ENCODE results near the gene PTOV1.

PTOV1 gene

GRCh38 chr19:49880162-49880869 lies 29.4 kb downstream of the PTOV1 start:
- Histone ChIP-seq H3K27ac (no peak overlapping the region), H3K4me3 (no peak overlapping the region)

- no peak overlapping the region for H3K4me3 ChIP-seq
- no peak overlapping the region for H3K27ac ChIP-seq
These were observed 30.2 kb downstream of the PTOV1 start for GRCh38 chr19:49881186-49881585.

GRCh38 chr19:49881672-49882394 lies 30.9 kb downstream of the PTOV1 start:
- Histone ChIP-seq H3K4me3 (no peak overlapping the region), H3K27ac (no peak overlapping the region)

GRCh38 chr19:49882643-49883042 lies 31.7 kb downstream of the PTOV1 start:
- Histone ChIP-seq H3K4me3 (no peak overlapping the region), H3K27ac (no peak overlapping the region)

GRCh38 chr19:49883094-49883493 lies 32.1 kb downstream of the PTOV1 start:
- H3K4me3 ChIP-seq = no peak overlapping the region
- H3K27ac ChIP-seq = no peak overlapping the region

- H3K27ac ChIP-seq = no peak overlapping the region
- H3K4me3 ChIP-seq = no peak overlapping the region
These were observed 33.1 kb downstream of the PTOV1 start for GRCh38 chr19:49884109-49884508.

GRCh38 chr19:49884760-49885159 lies 33.8 kb downstream of the PTOV1 start:
- Histone ChIP-seq H3K4me3 (no peak overlapping the region), H3K27ac (no peak overlapping the region)

GRCh38 chr19:49887037-49887664 lies 36.2 kb downstream of the PTOV1 start:
- peak overlapping the region in 1 of 21 experiments; percentile 6 for H3K27ac ChIP-seq
- no peak overlapping the region for H3K4me3 ChIP-seq

- H3K4me3 ChIP-seq = no peak overlapping the region
These were observed 36.9 kb downstream of the PTOV1 start for GRCh38 chr19:49887665-49888509.

GRCh38 chr19:49888510-49888824 lies 37.5 kb downstream of the PTOV1 start:
- Histone ChIP-seq H3K4me3 (no peak overlapping the region), H3K27ac (no peak overlapping the region)

More at GRCh38 chr19:49887665-49888509, 36.9 kb downstream of the PTOV1 start:
- H3K27ac ChIP-seq = peak overlapping the region in 1 of 21 experiments; percentile 6

- Histone ChIP-seq H3K27ac (no peak overlapping the region), H3K4me3 (no peak overlapping the region)
These were observed 38.2 kb downstream of the PTOV1 start for GRCh38 chr19:49889038-49889686.

- H3K4me3 ChIP-seq = peak overlapping the region; percentile 2 to 37 (median 26)
- H3K27ac ChIP-seq = peak overlapping the region in 6 of 21 experiments; percentile 11 to 65 (median 28)
These were observed 38.9 kb downstream of the PTOV1 start for GRCh38 chr19:49889687-49890348.

- peak overlapping the region in 8 of 21 experiments; percentile 11 to 65 (median 36) for H3K27ac ChIP-seq
- peak overlapping the region; percentile 2 to 37 (median 26) for H3K4me3 ChIP-seq
These were observed 39.7 kb downstream of the PTOV1 start for GRCh38 chr19:49890349-49891311.

- H3K27ac ChIP-seq = peak overlapping the region in 4 of 21 experiments; percentile 12 to 49 (median 35)
These were observed 40.4 kb downstream of the PTOV1 start for GRCh38 chr19:49891393-49891792.

GRCh38 chr19:49892716-49893115 lies 41.8 kb downstream of the PTOV1 start:
- no peak overlapping the region for H3K4me3 ChIP-seq
- no peak overlapping the region for H3K27ac ChIP-seq

More at GRCh38 chr19:49891393-49891792, 40.4 kb downstream of the PTOV1 start:
- no peak overlapping the region for H3K4me3 ChIP-seq

GRCh38 chr19:49894011-49894664 lies 43.2 kb downstream of the PTOV1 start:
- Histone ChIP-seq H3K4me3 (no peak overlapping the region), H3K27ac (no peak overlapping the region)

- Histone ChIP-seq H3K27ac (peak overlapping the region in 3 of 21 experiments; percentile 69 to 84 (median 79)), H3K4me3 (peak overlapping the region in 2 of 7 experiments; percentile 1 to 15)
These were observed 44.1 kb downstream of the PTOV1 start for GRCh38 chr19:49894879-49895565.
